HCT116 (cell line): ENCODE results near the gene CYREN. TPM values are rescaled to one million over a fixed set of nuclear protein-coding genes. Genes with fewer than 3 reads are reported as not detected.

Experiments used
- ATAC-seq: fragments of 200-7000 bp; cut with Tn5 transposase; 2 replicates; pipeline ENCODE4 v1.9.1; 2020; ENCODE audit warnings: mild to moderate bottlenecking, moderate library complexity
- BruUV-seq: library from RNA; stranded (reverse); fragments of 400-500 nt; replicated peaks from 2 replicates; lab custom pipeline; 2021; lab: Mats Ljungman, UMichigan
- CTCF ChIA-PET: fragments of 300-600 bp; sonication (Branson Sonifier 250); formaldehyde crosslinking; loops from one replicate; lab custom pipeline; 2021; ENCODE audit warnings: antibody characterized with exemption; lab: Charles Lee
- POLR2A ChIA-PET: fragments of 300-600, 350-600 bp; sonication (Branson Sonifier 250); formaldehyde crosslinking; loops from one replicate; lab custom pipeline; 2021; ENCODE audit warnings: antibody characterized with exemption; lab: Charles Lee
- RAD21 ChIA-PET, 2 experiments: fragments of 300-600 bp; sonication (Branson Sonifier 250); formaldehyde crosslinking; loops; one replicate each; lab custom pipeline; 2023; ENCODE audit warnings: low total read pairs in 2 of 2; ENCODE audit not compliant: uncharacterized antibody in 2 of 2, unreplicated experiment in 2 of 2, low non-redundant PET in 1 of 2; lab: Charles Lee
- DNase-seq: peaks from one replicate; pipeline ENCODE4 v3.0.0-alpha.2; 2010; ENCODE audit warnings: low read depth, low spot score
- H2AFZ ChIP-seq: fragments of 200-600 bp; shearing (Covaris generic), sonication (generic); 2 replicates; pipeline ENCODE4 v1.6.1; 2017; ENCODE audit warnings: low read depth, mixed run types, mixed read lengths, antibody characterized with exemption, low read length; ENCODE audit not compliant: poor library complexity, severe bottlenecking
- H3K27ac ChIP-seq: 2 replicates; pipeline ENCODE4 v1.5.1; 2012; ENCODE audit warnings: low read depth, low read length
- H3K27me3 ChIP-seq: fragments of 200-600 bp; sonication (generic); 2 replicates; pipeline ENCODE4 v1.6.1; 2016; ENCODE audit warnings: mixed run types, low read length, mixed read lengths; ENCODE audit not compliant: insufficient read depth
- H3K36me3 ChIP-seq, 2 experiments: fragments of 200-500 bp in 1 of 2; fragments of 200-600 bp in 1 of 2; sonication (Bioruptor generic) in 1 of 2; sonication (generic) in 1 of 2; 2 replicates each; pipeline versions ENCODE4 v1.5.1 to v1.6.1; 2014 to 2016; ENCODE audit warnings: low read length in 2 of 2, inconsistent platforms in 1 of 2, mixed read lengths in 1 of 2, mixed run types in 1 of 2; ENCODE audit not compliant: insufficient read depth in 2 of 2, control insufficient read depth in 1 of 2
- H3K4me1 ChIP-seq, 2 experiments: fragments of 200-600 bp in 1 of 2; sonication (generic) in 1 of 2; 2 replicates each; pipeline versions ENCODE4 v1.5.1 to v1.6.1; 2012 to 2017; ENCODE audit warnings: low read length in 2 of 2, inconsistent platforms in 1 of 2, mild to moderate bottlenecking in 1 of 2, mixed read lengths in 1 of 2, mixed run types in 1 of 2, moderate library complexity in 1 of 2; ENCODE audit not compliant: insufficient read depth in 2 of 2, control insufficient read depth in 1 of 2
- H3K4me2 ChIP-seq: fragments of 200-600 bp; sonication (generic); 2 replicates; pipeline ENCODE4 v1.6.1; 2017; ENCODE audit warnings: mixed run types, low read length, mixed read lengths
- H3K4me3 ChIP-seq, 2 experiments: fragments of 200-600 bp in 1 of 2; sonication (generic) in 1 of 2; replicated peaks in 1 of 2; 2 replicates each; pipeline ENCODE4 v1.5.1; 2011 to 2016; ENCODE audit warnings: low read length in 2 of 2, control low read depth in 1 of 2, low read depth in 1 of 2, mild to moderate bottlenecking in 1 of 2, mixed read lengths in 1 of 2, mixed run types in 1 of 2
- H3K79me2 ChIP-seq: fragments of 200-600 bp; sonication (generic); 2 replicates; pipeline ENCODE4 v1.6.1; 2017; ENCODE audit warnings: mild to moderate bottlenecking, mixed run types, low read length, moderate library complexity, mixed read lengths; ENCODE audit not compliant: insufficient read depth
- H3K9ac ChIP-seq: fragments of 200-600 bp; sonication (generic); 2 replicates; pipeline ENCODE4 v1.6.1; 2016; ENCODE audit warnings: low read length, mixed read lengths
- H3K9me2 ChIP-seq: fragments of 200-600 bp; sonication (generic), shearing (Covaris generic); 2 replicates; pipeline ENCODE4 v1.6.1; 2017; ENCODE audit warnings: mixed run types, mild to moderate bottlenecking, moderate library complexity; ENCODE audit not compliant: insufficient read depth
- H3K9me3 ChIP-seq, 2 experiments: fragments of 200-500 bp in 1 of 2; fragments of 200-600 bp in 1 of 2; sonication (Bioruptor generic) in 1 of 2; sonication (generic) in 1 of 2; 2 replicates each; pipeline ENCODE4 v1.6.1; 2014 to 2017; ENCODE audit warnings: low read length in 2 of 2, mixed read lengths in 2 of 2, inconsistent platforms in 1 of 2, low read depth in 1 of 2, mild to moderate bottlenecking in 1 of 2, mixed run types in 1 of 2, moderate library complexity in 1 of 2; ENCODE audit not compliant: control insufficient read depth in 1 of 2, insufficient read depth in 1 of 2
- H4K20me1 ChIP-seq: fragments of 200-600 bp; sonication (generic), shearing (Covaris generic); 2 replicates; pipeline ENCODE4 v1.6.1; 2017; ENCODE audit warnings: mixed run types, mild to moderate bottlenecking, moderate library complexity; ENCODE audit not compliant: insufficient read depth
- CEBPB ChIP-seq: IDR thresholded peaks from 2 replicates; pipeline ENCODE4 v1.6.1; 2012; ENCODE audit warnings: low read depth
- ELF1 ChIP-seq: IDR thresholded peaks from 2 replicates; pipeline ENCODE4 v1.6.1; 2012; ENCODE audit warnings: low read depth, borderline replicate concordance
- FOSL1 ChIP-seq: IDR thresholded peaks from 2 replicates; pipeline ENCODE4 v1.6.1; 2012; ENCODE audit warnings: low read depth
- JUND ChIP-seq: IDR thresholded peaks from 2 replicates; pipeline ENCODE4 v1.6.1; 2012
- intact Hi-C: fragments of 100-400 bp; cut with micrococcal nuclease; formaldehyde crosslinking; loops from 2 replicates; pipeline ENCODE4 v1.10.0; 2022
- total RNA-seq: library from RNA; stranded (reverse); gene quantifications from one replicate; pipeline ENCODE4 v1.2.1, GENCODE V29; 2021; ENCODE audit not compliant: unreplicated experiment
- TF ChIP-seq, protein P1 (sequence below): IDR thresholded peaks from 2 replicates; pipeline ENCODE4 v1.6.1; 2012
- TF ChIP-seq, protein P2 (sequence below): IDR thresholded peaks from 2 replicates; pipeline ENCODE4 v1.6.1; 2012
- TF ChIP-seq, protein P3 (sequence below), 3 experiments: fragments of 200-600 bp in 1 of 3; sonication (generic) in 1 of 3; IDR thresholded peaks in 2 of 3; conservative IDR thresholded peaks in 1 of 3; 2 replicates each; pipeline ENCODE4 v1.5.1; 2012 to 2017; ENCODE audit warnings: low read depth in 2 of 3, low read length in 2 of 3, antibody characterized with exemption in 1 of 3, borderline replicate concordance in 1 of 3, control low read depth in 1 of 3, mild to moderate bottlenecking in 1 of 3, mixed read lengths in 1 of 3, mixed run types in 1 of 3, moderate library complexity in 1 of 3; ENCODE audit not compliant: insufficient read depth in 1 of 3
- TF ChIP-seq, protein P4 (sequence below): IDR thresholded peaks from 2 replicates; pipeline ENCODE4 v1.6.1; 2011; ENCODE audit warnings: mild to moderate bottlenecking, low read length, moderate library complexity; ENCODE audit not compliant: insufficient replicate concordance; ENCODE audit errors: extremely low read depth

Gene CYREN
- total RNA-seq, 1 experiment from 2014 or later: 54.5 TPM

- no peaks in the 10 kb centered on the region for H3K79me2 ChIP-seq
- CTCF ChIA-PET: no interaction called here
- POLR2A ChIA-PET: no interaction called here
- ATAC-seq: no peak
- intact Hi-C loops: no loop called here
- no peak overlapping the region for H2AFZ ChIP-seq
- H3K9me2 ChIP-seq: no peaks in the 10 kb centered on the region
- DNase-seq: no peak
- no peaks in the 10 kb centered on the region for H3K9me3 ChIP-seq
- no peaks in the 10 kb centered on the region for H3K27me3 ChIP-seq
- no TSS peak for BruUV-seq
- no peak overlapping the region for H3K4me2 ChIP-seq
- no peak overlapping the region for H3K4me3 ChIP-seq
- RAD21 ChIA-PET: no interaction called here
- H3K9ac ChIP-seq: no peak overlapping the region
- no peak overlapping the region for H3K27ac ChIP-seq
- H4K20me1 ChIP-seq: no peaks in the 10 kb centered on the region
- TF ChIP-seq, protein P1, sequence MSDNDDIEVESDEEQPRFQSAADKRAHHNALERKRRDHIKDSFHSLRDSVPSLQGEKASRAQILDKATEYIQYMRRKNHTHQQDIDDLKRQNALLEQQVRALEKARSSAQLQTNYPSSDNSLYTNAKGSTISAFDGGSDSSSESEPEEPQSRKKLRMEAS: no peak
- TF ChIP-seq, protein P2, sequence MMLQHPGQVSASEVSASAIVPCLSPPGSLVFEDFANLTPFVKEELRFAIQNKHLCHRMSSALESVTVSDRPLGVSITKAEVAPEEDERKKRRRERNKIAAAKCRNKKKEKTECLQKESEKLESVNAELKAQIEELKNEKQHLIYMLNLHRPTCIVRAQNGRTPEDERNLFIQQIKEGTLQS: no peak
- TF ChIP-seq FOSL1 (no peak), JUND (no peak), ELF1 (no peak), CEBPB (no peak)
- TF ChIP-seq, protein P3, sequence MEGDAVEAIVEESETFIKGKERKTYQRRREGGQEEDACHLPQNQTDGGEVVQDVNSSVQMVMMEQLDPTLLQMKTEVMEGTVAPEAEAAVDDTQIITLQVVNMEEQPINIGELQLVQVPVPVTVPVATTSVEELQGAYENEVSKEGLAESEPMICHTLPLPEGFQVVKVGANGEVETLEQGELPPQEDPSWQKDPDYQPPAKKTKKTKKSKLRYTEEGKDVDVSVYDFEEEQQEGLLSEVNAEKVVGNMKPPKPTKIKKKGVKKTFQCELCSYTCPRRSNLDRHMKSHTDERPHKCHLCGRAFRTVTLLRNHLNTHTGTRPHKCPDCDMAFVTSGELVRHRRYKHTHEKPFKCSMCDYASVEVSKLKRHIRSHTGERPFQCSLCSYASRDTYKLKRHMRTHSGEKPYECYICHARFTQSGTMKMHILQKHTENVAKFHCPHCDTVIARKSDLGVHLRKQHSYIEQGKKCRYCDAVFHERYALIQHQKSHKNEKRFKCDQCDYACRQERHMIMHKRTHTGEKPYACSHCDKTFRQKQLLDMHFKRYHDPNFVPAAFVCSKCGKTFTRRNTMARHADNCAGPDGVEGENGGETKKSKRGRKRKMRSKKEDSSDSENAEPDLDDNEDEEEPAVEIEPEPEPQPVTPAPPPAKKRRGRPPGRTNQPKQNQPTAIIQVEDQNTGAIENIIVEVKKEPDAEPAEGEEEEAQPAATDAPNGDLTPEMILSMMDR (IDR thresholded peaks at IDR 0.05 in 2 of 3, conservative IDR thresholded peaks at IDR 0.05 in 1 of 3; ENCODE audit: borderline replicate concordance in 1 of 3, insufficient read depth in 1 of 3, low read depth in 2 of 3, low read length in 2 of 3): no peak
- TF ChIP-seq, protein P4, sequence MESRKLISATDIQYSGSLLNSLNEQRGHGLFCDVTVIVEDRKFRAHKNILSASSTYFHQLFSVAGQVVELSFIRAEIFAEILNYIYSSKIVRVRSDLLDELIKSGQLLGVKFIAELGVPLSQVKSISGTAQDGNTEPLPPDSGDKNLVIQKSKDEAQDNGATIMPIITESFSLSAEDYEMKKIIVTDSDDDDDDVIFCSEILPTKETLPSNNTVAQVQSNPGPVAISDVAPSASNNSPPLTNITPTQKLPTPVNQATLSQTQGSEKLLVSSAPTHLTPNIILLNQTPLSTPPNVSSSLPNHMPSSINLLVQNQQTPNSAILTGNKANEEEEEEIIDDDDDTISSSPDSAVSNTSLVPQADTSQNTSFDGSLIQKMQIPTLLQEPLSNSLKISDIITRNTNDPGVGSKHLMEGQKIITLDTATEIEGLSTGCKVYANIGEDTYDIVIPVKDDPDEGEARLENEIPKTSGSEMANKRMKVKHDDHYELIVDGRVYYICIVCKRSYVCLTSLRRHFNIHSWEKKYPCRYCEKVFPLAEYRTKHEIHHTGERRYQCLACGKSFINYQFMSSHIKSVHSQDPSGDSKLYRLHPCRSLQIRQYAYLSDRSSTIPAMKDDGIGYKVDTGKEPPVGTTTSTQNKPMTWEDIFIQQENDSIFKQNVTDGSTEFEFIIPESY: no peak
- no peaks in the 10 kb centered on the region for H3K4me1 ChIP-seq
- H3K36me3 ChIP-seq: no peaks in the 10 kb centered on the region
These were observed 20.2 kb upstream of the CYREN start for GRCh38 chr7:135190703-135191102.
